ENCODE data around the gene SLC38A2. TPM values are rescaled to one million over a fixed set of nuclear protein-coding genes. Genes with fewer than 3 reads are reported as not detected.

The SLC38A2 gene
- total RNA-seq, 1 experiment from 2014 or later: 381 TPM

DNA sequence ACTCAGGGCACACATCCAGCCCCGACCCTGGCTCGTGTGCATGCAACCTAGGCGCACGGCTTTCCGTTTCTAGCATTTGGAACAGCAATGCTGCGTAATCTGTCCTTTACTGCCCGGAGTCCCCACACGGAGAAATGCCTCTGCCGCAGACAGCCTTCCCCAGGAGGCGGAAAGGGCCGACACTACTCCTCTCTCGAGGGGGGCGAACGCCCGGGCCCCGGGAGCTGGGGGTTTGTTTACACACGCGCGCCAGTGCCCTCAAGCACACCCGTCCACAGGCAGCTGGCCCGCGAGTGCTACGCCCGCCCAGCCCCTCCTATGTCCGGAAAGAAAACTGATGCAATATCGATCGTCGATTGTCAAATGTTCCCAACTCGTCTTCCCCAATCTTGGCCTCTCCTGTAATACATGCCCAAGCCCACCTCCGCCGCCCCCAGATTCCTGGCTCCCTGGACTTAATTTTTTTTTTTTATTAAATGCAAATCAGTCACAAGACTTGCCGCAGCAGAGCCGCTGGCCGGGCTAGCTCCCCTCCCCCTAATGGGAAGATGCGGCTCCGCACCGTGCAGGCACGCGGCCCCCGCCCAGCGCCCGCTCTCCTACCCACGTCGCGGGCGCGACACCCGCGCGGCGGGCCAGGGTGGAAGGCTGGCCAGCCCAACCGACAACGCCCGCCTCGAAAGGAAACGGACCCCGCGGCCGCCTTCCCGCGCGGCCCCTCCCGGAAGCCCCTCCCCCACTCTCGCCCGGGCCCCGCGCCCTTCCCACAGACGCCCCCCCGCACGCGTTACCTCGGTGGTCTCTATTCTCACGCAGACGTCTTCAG is 642 bp downstream of the SLC38A2 start (continued):
- TF ChIP-seq GRHL2 (CRISPR knock-in tag; IDR thresholded peaks at IDR 0.05; ENCODE audit: insufficient replicate concordance, severe bottlenecking) (no peak), CREM (CRISPR knock-in tag; IDR thresholded peaks at IDR 0.05) (no peak; the same call in 1 of the 2 replicates), ZNF425 (CRISPR knock-in tag; conservative IDR thresholded peaks at IDR 0.05) (no peak; the same call in 1 of the 2 replicates), GABPB1 (CRISPR knock-in tag; IDR thresholded peaks at IDR 0.05) (peak; percentile 74; the same call in 1 of the 2 replicates), EMX1 (CRISPR knock-in tag; IDR thresholded peaks at IDR 0.05) (peak; percentile 64; the same call in 1 of the 2 replicates), ZNF671 (CRISPR knock-in tag; IDR thresholded peaks at IDR 0.05) (peak; percentile 40), FOXP1 (CRISPR knock-in tag; IDR thresholded peaks at IDR 0.05; ENCODE audit: borderline replicate concordance) (peak; percentile 52; the same call in 1 of the 2 replicates), CTCF (IDR thresholded peaks at IDR 0.05) (no peak), TCF7 (CRISPR knock-in tag; IDR thresholded peaks at IDR 0.05; ENCODE audit: low read depth) (no peak)
- TF ChIP-seq, protein P1, sequence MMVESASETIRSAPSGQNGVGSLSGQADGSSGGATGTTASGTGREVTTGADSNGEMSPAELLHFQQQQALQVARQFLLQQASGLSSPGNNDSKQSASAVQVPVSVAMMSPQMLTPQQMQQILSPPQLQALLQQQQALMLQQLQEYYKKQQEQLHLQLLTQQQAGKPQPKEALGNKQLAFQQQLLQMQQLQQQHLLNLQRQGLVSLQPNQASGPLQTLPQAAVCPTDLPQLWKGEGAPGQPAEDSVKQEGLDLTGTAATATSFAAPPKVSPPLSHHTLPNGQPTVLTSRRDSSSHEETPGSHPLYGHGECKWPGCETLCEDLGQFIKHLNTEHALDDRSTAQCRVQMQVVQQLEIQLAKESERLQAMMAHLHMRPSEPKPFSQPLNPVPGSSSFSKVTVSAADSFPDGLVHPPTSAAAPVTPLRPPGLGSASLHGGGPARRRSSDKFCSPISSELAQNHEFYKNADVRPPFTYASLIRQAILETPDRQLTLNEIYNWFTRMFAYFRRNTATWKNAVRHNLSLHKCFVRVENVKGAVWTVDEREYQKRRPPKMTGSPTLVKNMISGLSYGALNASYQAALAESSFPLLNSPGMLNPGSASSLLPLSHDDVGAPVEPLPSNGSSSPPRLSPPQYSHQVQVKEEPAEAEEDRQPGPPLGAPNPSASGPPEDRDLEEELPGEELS (CRISPR knock-in tag; IDR thresholded peaks at IDR 0.05): no peak
- TF ChIP-seq, protein P2, sequence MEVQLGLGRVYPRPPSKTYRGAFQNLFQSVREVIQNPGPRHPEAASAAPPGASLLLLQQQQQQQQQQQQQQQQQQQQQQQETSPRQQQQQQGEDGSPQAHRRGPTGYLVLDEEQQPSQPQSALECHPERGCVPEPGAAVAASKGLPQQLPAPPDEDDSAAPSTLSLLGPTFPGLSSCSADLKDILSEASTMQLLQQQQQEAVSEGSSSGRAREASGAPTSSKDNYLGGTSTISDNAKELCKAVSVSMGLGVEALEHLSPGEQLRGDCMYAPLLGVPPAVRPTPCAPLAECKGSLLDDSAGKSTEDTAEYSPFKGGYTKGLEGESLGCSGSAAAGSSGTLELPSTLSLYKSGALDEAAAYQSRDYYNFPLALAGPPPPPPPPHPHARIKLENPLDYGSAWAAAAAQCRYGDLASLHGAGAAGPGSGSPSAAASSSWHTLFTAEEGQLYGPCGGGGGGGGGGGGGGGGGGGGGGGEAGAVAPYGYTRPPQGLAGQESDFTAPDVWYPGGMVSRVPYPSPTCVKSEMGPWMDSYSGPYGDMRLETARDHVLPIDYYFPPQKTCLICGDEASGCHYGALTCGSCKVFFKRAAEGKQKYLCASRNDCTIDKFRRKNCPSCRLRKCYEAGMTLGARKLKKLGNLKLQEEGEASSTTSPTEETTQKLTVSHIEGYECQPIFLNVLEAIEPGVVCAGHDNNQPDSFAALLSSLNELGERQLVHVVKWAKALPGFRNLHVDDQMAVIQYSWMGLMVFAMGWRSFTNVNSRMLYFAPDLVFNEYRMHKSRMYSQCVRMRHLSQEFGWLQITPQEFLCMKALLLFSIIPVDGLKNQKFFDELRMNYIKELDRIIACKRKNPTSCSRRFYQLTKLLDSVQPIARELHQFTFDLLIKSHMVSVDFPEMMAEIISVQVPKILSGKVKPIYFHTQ (CRISPR knock-in tag; IDR thresholded peaks at IDR 0.05): peak; percentile 65

DNA sequence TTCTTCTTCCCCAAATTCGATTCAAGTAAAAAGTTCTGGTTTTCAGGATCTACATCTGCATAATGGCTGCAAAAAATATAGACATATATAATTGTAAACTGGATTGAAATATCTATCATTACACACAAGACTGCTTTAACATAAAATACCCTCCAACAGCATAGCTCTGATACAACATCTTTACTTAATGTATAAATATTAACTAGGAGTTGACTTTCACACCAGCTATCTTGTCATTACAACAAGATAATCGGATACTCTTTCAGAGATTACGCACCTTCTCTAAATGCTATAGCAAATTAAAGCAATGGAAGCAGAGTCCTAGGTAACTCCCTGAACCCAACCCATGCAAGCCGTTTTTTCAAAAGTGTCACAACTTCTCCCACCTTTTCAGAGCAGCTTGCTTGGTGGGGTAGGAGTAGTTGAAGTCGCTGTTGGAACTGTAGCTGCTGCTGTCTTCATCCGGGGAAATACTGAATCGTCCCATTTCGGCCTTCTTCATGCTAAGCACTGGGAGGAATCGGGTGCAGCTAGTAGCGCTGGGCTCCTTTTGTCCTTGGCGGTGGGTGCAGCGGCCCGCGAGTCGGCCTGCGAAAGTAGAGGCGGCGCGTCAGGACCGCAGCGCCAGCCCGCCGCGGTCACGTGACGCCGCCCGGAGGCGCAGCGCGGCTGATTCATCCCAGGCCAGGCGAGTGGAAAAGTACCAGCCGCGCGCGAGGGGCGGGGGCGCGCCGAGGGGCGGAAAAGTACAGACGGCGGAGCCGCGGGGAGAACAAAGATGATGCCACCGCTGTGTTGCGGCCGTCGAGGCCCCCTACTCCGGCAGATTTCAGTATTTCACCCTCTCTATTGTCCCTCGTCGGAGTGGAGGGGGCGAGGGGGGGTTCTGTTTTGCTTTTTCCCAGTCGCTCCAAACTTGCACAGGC is 1.5 kb downstream of the SLC38A2 start:
- Mint-ChIP-seq H3K27ac (peak overlapping the region; percentile 96), H3K9me3 (no peaks in the 10 kb centered on the region), H3K36me3 (peaks cover 63% of the 10 kb centered on the region), H3K4me3 (peak overlapping the region; percentile 98), H3K4me1 (peaks cover 56% of the 10 kb centered on the region), H3K27me3 (ENCODE audit: low read depth) (no peaks in the 10 kb centered on the region; the same call in 1 of the 2 replicates)
- DNase-seq (ENCODE audit: low spot score) (peak; percentile 87), ATAC-seq (peak; percentile 10)
- ChIA-PET POLR2A (interaction anchor here (0.6 to 2.2 kb wide), 8 partner anchors 12 to 381 kb away, joined by 3 to 9 read pairs (median 4); partner anchors contain the start of gene SLC38A1), CTCF (no interaction called here)
- TF ChIP-seq ZNF317 (CRISPR knock-in tag; IDR thresholded peaks at IDR 0.05; ENCODE audit: borderline replicate concordance, low read depth) (no peak), SMAD4 (CRISPR knock-in tag; IDR thresholded peaks at IDR 0.05) (0 out of 2 replicates have a peak, but pooled peaks have one; percentile 70), NFATC4 (CRISPR knock-in tag; IDR thresholded peaks at IDR 0.05) (peak; percentile 87), TP53 (CRISPR knock-in tag; IDR thresholded peaks at IDR 0.05) (0 out of 2 replicates have a peak, but pooled peaks have one; percentile 81), EMX1 (CRISPR knock-in tag; IDR thresholded peaks at IDR 0.05) (peak; percentile 17; the same call in 1 of the 2 replicates), TEAD1 (CRISPR knock-in tag; IDR thresholded peaks at IDR 0.05) (peak; percentile 58; the same call in 1 of the 2 replicates), NR3C1 (CRISPR knock-in tag; conservative IDR thresholded peaks at IDR 0.05; ENCODE audit: low read depth) (no peak), SP1 (CRISPR knock-in tag; conservative IDR thresholded peaks at IDR 0.05) (peak; percentile 65)
- TF ChIP-seq, protein P3, sequence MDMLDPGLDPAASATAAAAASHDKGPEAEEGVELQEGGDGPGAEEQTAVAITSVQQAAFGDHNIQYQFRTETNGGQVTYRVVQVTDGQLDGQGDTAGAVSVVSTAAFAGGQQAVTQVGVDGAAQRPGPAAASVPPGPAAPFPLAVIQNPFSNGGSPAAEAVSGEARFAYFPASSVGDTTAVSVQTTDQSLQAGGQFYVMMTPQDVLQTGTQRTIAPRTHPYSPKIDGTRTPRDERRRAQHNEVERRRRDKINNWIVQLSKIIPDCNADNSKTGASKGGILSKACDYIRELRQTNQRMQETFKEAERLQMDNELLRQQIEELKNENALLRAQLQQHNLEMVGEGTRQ (CRISPR knock-in tag; IDR thresholded peaks at IDR 0.05): peak; percentile 98
- TF ChIP-seq, protein P4, sequence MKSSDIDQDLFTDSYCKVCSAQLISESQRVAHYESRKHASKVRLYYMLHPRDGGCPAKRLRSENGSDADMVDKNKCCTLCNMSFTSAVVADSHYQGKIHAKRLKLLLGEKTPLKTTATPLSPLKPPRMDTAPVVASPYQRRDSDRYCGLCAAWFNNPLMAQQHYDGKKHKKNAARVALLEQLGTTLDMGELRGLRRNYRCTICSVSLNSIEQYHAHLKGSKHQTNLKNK (CRISPR knock-in tag; IDR thresholded peaks at IDR 0.05): peak; percentile 85; the same call in 1 of the 2 replicates
